CD4-positive, CD25-positive, alpha-beta regulatory T cell (primary cell): ENCODE data around the gene MEF2B. TPM values are rescaled to one million over a fixed set of nuclear protein-coding genes. Genes with fewer than 3 reads are reported as not detected.

Experiments
- ATAC-seq, 2 donors: fragments of 150-1000 bp; cut with Tn5 transposase; one replicate each; pipeline ENCODE4 v1.10.0; 2021; ENCODE audit warnings: low read depth in 2 of 2, moderate number of reproducible peaks in 2 of 2, moderate library complexity in 1 of 2
- DNase-seq, 3 donors: peaks; one replicate each; pipeline versions ENCODE4 v3.0.0 to v3.0.0-alpha.2; 2012 to 2022; ENCODE audit warnings: mixed read lengths in 1 of 3
- H3K27ac ChIP-seq: one replicate; pipeline ENCODE4 v1.7.0; 2013; ENCODE audit warnings: mild to moderate bottlenecking, low read length; ENCODE audit not compliant: insufficient read depth, poor library complexity, severe bottlenecking
- H3K27me3 ChIP-seq: one replicate; pipeline ENCODE4 v1.7.0; 2013; ENCODE audit warnings: low read length; ENCODE audit not compliant: control insufficient read depth, insufficient read depth
- H3K36me3 ChIP-seq: one replicate; pipeline ENCODE4 v1.7.0; 2013; ENCODE audit warnings: mild to moderate bottlenecking, low read length, moderate library complexity; ENCODE audit not compliant: control insufficient read depth, insufficient read depth
- H3K4me1 ChIP-seq: 2 replicates; pipeline ENCODE4 v1.7.0; 2013; ENCODE audit warnings: mild to moderate bottlenecking, low read length; ENCODE audit not compliant: insufficient read depth, control insufficient read depth, poor library complexity, severe bottlenecking
- H3K4me3 ChIP-seq: one replicate; pipeline ENCODE4 v1.7.0; 2013; ENCODE audit warnings: low read depth, mild to moderate bottlenecking, low read length, moderate library complexity
- H3K9me3 ChIP-seq, 2 experiments: 1 replicate in 1 of 2; 2 replicates in 1 of 2; pipeline ENCODE4 v1.7.0; 2013; ENCODE audit warnings: low read length in 2 of 2, mild to moderate bottlenecking in 1 of 2, moderate library complexity in 1 of 2; ENCODE audit not compliant: control insufficient read depth in 2 of 2
- H3K27ac Mint-ChIP-seq, 3 donors: one replicate each; pipeline ENCODE4 v1.8.0; 2020 to 2022; ENCODE audit warnings: mild to moderate bottlenecking in 3 of 3, mixed read lengths in 3 of 3, moderate library complexity in 2 of 3
- H3K27me3 Mint-ChIP-seq: one replicate; pipeline ENCODE4 v1.8.0; 2022; ENCODE audit warnings: mild to moderate bottlenecking, mixed read lengths
- H3K36me3 Mint-ChIP-seq: one replicate; pipeline ENCODE4 v1.8.0; 2020; ENCODE audit warnings: mixed read lengths
- H3K4me1 Mint-ChIP-seq, 4 donors: one replicate each; pipeline ENCODE4 v1.8.0; 2020 to 2022; ENCODE audit warnings: mixed read lengths in 4 of 4, mild to moderate bottlenecking in 1 of 4
- H3K4me3 Mint-ChIP-seq, 4 donors: one replicate each; pipeline ENCODE4 v1.8.0; 2020 to 2022; ENCODE audit warnings: mild to moderate bottlenecking in 4 of 4, mixed read lengths in 4 of 4, moderate library complexity in 3 of 4
- H3K9me3 Mint-ChIP-seq, 7 donors: one replicate each; pipeline ENCODE4 v1.8.0; 2020 to 2022; ENCODE audit warnings: mixed read lengths in 7 of 7, mild to moderate bottlenecking in 3 of 7, moderate library complexity in 2 of 7
- polyA plus RNA-seq, 4 donors: library from polyadenylated mRNA; unstranded; fragments of 300-500 nt; fragmentation: Illumina TruSeq; gene quantifications; one replicate each; pipeline ENCODE4 v1.2.3, GENCODE V29; 2021
- total RNA-seq: library from RNA; stranded (reverse); gene quantifications from one replicate; pipeline ENCODE4 v1.2.3, GENCODE V29; 2022

MEF2B gene
- total and polyA plus RNA-seq, 5 donors from 2014 or later = 0.30 to 3.5 TPM; not detected in 3

DNA sequence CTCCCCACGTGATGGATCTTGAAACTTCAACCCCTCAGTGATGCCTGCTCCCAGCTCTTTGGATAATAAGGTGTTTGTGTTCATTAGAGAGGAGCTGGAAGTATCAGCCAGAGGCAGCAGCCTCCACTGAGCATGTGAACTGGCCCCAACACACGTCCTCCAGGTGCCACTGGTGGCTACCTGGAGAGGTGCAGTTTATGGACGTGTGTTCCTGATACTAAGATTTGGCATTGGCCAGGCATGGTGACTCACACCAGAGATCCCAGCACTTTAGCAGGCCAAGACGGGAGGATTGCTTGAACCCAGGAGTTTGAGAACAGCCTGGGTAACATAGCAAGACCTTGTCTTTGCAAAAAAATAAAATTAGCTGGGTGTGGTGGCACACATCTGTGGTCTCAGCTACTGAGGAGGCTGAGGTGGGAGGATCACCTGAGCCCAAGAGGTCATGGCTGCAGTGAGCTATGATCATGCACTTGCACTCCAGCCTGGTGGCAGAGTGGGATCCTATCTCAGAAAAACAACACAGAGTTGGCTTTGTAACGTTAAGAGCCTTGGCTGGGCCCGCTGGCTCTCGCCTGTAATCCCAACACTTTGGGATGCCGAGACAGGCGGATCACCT, 71.9 kb downstream of the MEF2B start:
- Mint-ChIP-seq H3K27me3 (no peaks in the 10 kb centered on the region), H3K36me3 (peaks cover 12% of the 10 kb centered on the region), H3K4me1 (peaks cover 0 to 3% (median 1%) of the 10 kb centered on the region in 4 donors), H3K4me3 (no peak overlapping the region), H3K9me3 (peaks cover 0 to 2% (median 0%) of the 10 kb centered on the region in 7 donors), H3K27ac (no peak overlapping the region)
- H3K27me3 ChIP-seq = no peaks in the 10 kb centered on the region
- no peak overlapping the region for H3K27ac ChIP-seq
- ATAC-seq = no peak
- DNase-seq = no peak
- no peaks in the 10 kb centered on the region for H3K4me1 ChIP-seq
- no peaks in the 10 kb centered on the region for H3K9me3 ChIP-seq
- H3K36me3 ChIP-seq = peaks cover 35% of the 10 kb centered on the region
- no peak overlapping the region for H3K4me3 ChIP-seq

DNA sequence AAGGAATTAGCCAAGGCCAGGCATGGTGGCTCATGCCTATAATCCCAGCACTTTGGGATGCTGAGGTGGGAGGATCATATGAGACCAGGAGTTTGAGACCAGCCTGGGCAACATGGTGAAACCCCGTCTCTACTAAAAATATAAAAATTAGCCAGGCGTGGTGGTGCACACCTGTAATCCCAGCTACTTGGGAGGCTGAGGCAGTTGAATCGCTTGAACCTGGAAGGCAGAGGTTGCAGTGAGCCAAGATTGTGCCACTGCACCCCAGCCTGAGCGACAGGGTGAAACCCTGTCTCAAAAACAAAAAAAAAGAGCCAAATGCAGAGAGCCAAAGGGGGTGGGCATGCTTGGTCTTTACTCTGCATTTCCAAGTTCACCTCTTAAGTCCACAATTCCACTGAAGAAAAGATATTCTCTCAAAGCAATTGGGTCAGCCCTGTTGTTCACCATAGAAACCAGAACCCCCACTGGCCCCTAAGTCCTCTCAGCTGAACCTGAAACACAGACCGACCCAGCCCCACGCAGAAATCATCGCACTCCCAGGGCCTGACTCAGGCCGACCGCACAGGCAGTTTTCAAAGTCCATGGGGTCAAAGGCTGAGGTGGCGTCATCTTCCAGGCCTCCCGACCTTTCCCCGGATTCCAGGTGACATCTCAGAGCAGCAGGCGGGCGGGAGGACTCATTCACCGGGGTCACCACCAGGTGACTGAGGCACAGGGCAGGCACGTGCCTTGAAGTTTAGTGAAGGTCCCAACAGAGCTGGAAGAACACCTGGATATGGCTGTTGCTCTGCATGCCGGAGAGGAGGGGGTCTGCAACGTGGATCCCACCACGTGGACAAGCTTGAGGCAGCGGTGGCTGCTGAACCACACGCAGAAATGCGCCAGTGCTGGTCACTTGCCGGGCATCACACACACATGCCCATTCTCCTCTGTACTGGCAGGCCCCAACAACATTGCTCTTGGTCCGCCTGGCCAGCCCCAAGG, 73.1 kb downstream of the MEF2B start:
- peak overlapping the region in 1 of 3 donors; percentile 26 for H3K27ac Mint-ChIP-seq

GRCh38 chr19:19095691-19096090, 74.4 kb downstream of the MEF2B start:
- peaks cover 28% of the 10 kb centered on the region for H3K36me3 ChIP-seq
- no peaks in the 10 kb centered on the region for H3K4me1 ChIP-seq
- no peaks in the 10 kb centered on the region for H3K27me3 ChIP-seq
- DNase-seq (no peak), ATAC-seq (no peak)
- H3K9me3 ChIP-seq = no peaks in the 10 kb centered on the region
- no peak overlapping the region for H3K27ac ChIP-seq
- peaks cover 0 to 3% (median 1%) of the 10 kb centered on the region in 4 donors for H3K4me1 Mint-ChIP-seq
- H3K4me3 Mint-ChIP-seq = no peak overlapping the region
- H3K9me3 Mint-ChIP-seq = peaks cover 0 to 2% (median 0%) of the 10 kb centered on the region in 7 donors
- no peak overlapping the region for H3K4me3 ChIP-seq
- H3K27me3 Mint-ChIP-seq = no peaks in the 10 kb centered on the region
- H3K36me3 Mint-ChIP-seq = peaks cover 10% of the 10 kb centered on the region
- no peak overlapping the region for H3K27ac Mint-ChIP-seq

More for the DNA sequence above, 73.1 kb downstream of the MEF2B start:
- Histone ChIP-seq H3K4me1 (no peaks in the 10 kb centered on the region), H3K9me3 (no peaks in the 10 kb centered on the region), H3K4me3 (no peak overlapping the region), H3K27me3 (no peaks in the 10 kb centered on the region), H3K36me3 (peaks cover 35% of the 10 kb centered on the region), H3K27ac (no peak overlapping the region)
- Mint-ChIP-seq H3K4me1 (peaks cover 0 to 3% (median 1%) of the 10 kb centered on the region in 4 donors), H3K9me3 (peaks cover 0 to 2% (median 0%) of the 10 kb centered on the region in 7 donors), H3K4me3 (no peak overlapping the region), H3K36me3 (peaks cover 12% of the 10 kb centered on the region), H3K27me3 (no peaks in the 10 kb centered on the region)
- ATAC-seq (no peak), DNase-seq (no peak)

Other genes starting within 250 kb of the MEF2B start
- gene HOMER3, start 229.0 kb downstream of the MEF2B start, total RNA-seq = 3.6 TPM
- 1 to 10 TPM; 2.8 to 3.9 (median 3.3) TPM for gene HOMER3, start 229.0 kb downstream of the MEF2B start, polyA plus RNA-seq
- gene SUGP2, start 136.7 kb downstream of the MEF2B start, total RNA-seq = 131 TPM
- 1 to 10 TPM; 6.2 to 9.7 (median 7.8) TPM for gene SUGP2, start 136.7 kb downstream of the MEF2B start, polyA plus RNA-seq
- 14.2 TPM for gene ARMC6, start 136.7 kb downstream of the MEF2B start, total RNA-seq
- gene ARMC6, start 136.7 kb downstream of the MEF2B start, polyA plus RNA-seq = 10 to 100 TPM; 23.7 to 36.5 (median 31.8) TPM
- gene SLC25A42, start 106.3 kb downstream of the MEF2B start, total RNA-seq = 32.2 TPM
- 10 to 100 TPM; 10.4 to 24.0 (median 16.2) TPM for gene SLC25A42, start 106.3 kb downstream of the MEF2B start, polyA plus RNA-seq
- 15.6 TPM for gene TMEM161A, start 31.8 kb downstream of the MEF2B start, total RNA-seq
- 10 to 100 TPM; 24.0 to 26.0 (median 24.8) TPM for gene TMEM161A, start 31.8 kb downstream of the MEF2B start, polyA plus RNA-seq
- 27.4 TPM for gene BORCS8, start 21.9 kb upstream of the MEF2B start, total RNA-seq
- gene BORCS8, start 21.9 kb upstream of the MEF2B start, polyA plus RNA-seq = 10 to 100 TPM; 20.1 to 28.4 (median 21.8) TPM
- gene RFXANK, start 22.0 kb upstream of the MEF2B start, total RNA-seq = 62.1 TPM
- gene RFXANK, start 22.0 kb upstream of the MEF2B start, polyA plus RNA-seq = 100 to 1,000 TPM in 1 of 4 donors, 10 to 100 TPM in 3; 59.1 to 103 (median 80.7) TPM
- 17.6 TPM for gene NR2C2AP, start 33.2 kb upstream of the MEF2B start, total RNA-seq
- 10 to 100 TPM; 20.6 to 31.2 (median 26.8) TPM for gene NR2C2AP, start 33.2 kb upstream of the MEF2B start, polyA plus RNA-seq
- gene NCAN, start 41.7 kb upstream of the MEF2B start, total RNA-seq = not detected
- not detected for gene NCAN, start 41.7 kb upstream of the MEF2B start, polyA plus RNA-seq
- not detected for gene TM6SF2, start 103.0 kb upstream of the MEF2B start, total RNA-seq
- not detected for gene TM6SF2, start 103.0 kb upstream of the MEF2B start, polyA plus RNA-seq
- 72.5 TPM for gene SUGP1, start 150.2 kb upstream of the MEF2B start, total RNA-seq
- gene SUGP1, start 150.2 kb upstream of the MEF2B start, polyA plus RNA-seq = 10 to 100 TPM; 22.7 to 36.3 (median 26.4) TPM
- gene MAU2, start 150.6 kb upstream of the MEF2B start, total RNA-seq = 146 TPM
- 10 to 100 TPM; 16.5 to 20.6 (median 18.8) TPM for gene MAU2, start 150.6 kb upstream of the MEF2B start, polyA plus RNA-seq
- gene GATAD2A, start 235.4 kb upstream of the MEF2B start, total RNA-seq = 134 TPM
- 10 to 100 TPM in 1 of 4 donors, 1 to 10 TPM in 3; 8.1 to 13.9 (median 9.7) TPM for gene GATAD2A, start 235.4 kb upstream of the MEF2B start, polyA plus RNA-seq